Measurements from ENCODE around the gene STXBP6.

DNA sequence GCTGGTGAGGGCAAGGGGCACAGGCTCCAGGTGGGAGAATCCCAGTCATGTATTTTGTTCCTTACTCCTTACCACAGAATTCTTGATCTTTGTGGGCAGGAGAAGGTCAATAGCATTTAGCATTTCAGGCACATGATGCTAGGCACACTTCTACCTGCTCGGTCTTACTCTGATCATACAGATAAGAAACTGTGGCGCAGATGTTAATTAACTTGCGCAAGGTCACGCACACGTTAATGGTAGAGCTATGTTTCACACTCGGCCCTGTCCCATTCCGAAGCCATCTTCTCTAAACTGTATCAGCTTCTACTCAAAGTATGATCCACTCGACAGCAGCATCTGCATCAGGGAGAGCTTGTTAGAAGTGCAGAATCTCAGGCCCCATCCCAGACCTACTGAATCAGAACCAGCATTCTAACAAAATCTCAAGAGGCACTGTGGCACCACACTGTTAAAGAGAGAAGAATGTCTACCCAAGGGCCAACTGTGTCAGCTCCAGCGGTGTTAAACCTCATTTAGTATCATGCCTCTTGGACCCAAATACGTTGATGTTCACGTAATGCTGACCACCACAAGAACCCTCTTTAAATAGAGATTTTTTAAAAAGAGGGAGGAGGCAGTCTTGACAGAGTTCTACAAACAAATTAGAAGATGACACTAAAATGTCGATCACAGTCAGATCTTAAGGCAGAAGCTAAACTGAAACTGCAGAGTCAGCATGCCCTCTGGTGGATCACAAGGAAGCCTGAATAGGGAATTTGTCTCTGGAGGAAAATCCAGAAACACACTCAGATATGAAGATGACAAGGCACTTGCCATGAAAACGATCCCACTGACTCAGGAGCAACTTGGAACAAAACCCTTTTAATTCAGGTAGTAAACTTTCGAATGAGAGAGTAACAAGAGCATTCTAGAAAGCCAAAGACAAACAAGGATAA, 7.3 kb downstream of the STXBP6 start:
- TF ChIP-seq, protein P1, sequence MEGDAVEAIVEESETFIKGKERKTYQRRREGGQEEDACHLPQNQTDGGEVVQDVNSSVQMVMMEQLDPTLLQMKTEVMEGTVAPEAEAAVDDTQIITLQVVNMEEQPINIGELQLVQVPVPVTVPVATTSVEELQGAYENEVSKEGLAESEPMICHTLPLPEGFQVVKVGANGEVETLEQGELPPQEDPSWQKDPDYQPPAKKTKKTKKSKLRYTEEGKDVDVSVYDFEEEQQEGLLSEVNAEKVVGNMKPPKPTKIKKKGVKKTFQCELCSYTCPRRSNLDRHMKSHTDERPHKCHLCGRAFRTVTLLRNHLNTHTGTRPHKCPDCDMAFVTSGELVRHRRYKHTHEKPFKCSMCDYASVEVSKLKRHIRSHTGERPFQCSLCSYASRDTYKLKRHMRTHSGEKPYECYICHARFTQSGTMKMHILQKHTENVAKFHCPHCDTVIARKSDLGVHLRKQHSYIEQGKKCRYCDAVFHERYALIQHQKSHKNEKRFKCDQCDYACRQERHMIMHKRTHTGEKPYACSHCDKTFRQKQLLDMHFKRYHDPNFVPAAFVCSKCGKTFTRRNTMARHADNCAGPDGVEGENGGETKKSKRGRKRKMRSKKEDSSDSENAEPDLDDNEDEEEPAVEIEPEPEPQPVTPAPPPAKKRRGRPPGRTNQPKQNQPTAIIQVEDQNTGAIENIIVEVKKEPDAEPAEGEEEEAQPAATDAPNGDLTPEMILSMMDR (IDR thresholded peaks at IDR 0.05 in 2 of 3, conservative IDR thresholded peaks at IDR 0.05 in 1 of 3; ENCODE audit: borderline replicate concordance in 1 of 3, insufficient read depth in 1 of 3, low read depth in 2 of 3, low read length in 2 of 3), result no peak
- TF ChIP-seq CEBPB (IDR thresholded peaks at IDR 0.05; ENCODE audit: low read depth) (no peak), CBX3 (IDR thresholded peaks at IDR 0.05; ENCODE audit: low read depth) (no peak), EZH2phosphoT487 (IDR thresholded peaks at IDR 0.05; ENCODE audit: borderline replicate concordance) (no peak), ZBTB33 (IDR thresholded peaks at IDR 0.05; ENCODE audit: extremely low read depth, insufficient replicate concordance, low read length) (no peak), RAD21 (IDR thresholded peaks at IDR 0.05; ENCODE audit: low read depth) (no peak), POLR2AphosphoS5 (IDR thresholded peaks at IDR 0.05; ENCODE audit: low read depth, low read length) (no peak)
- TF ChIP-seq, protein P2, sequence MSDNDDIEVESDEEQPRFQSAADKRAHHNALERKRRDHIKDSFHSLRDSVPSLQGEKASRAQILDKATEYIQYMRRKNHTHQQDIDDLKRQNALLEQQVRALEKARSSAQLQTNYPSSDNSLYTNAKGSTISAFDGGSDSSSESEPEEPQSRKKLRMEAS (IDR thresholded peaks at IDR 0.05), result no peak

Data from HCT116 (cell line).